EH (cell line): ENCODE results near the gene THAP2.
A peak's percentile ranks its signal among the peaks of the same experiment; 100 is the strongest.

ENCODE experiments used
- DNase-seq: peaks from one replicate; pipeline ENCODE4 v3.0.0-alpha.2; 2015; ENCODE audit warnings: low read depth

Gene THAP2

GRCh38 chr12:71703206-71703605, 39.1 kb downstream of the THAP2 start:
- DNase-seq = no peak

GRCh38 chr12:71704920-71705319, 40.8 kb downstream of the THAP2 start:
- DNase-seq = no peak

- peak; percentile 15 for DNase-seq
Observed at GRCh38 chr12:71708658-71709057, 44.6 kb downstream of the THAP2 start.

GRCh38 chr12:71710276-71711125, 46.4 kb downstream of the THAP2 start:
- DNase-seq = peak; percentile 90

- DNase-seq = no peak
Observed at GRCh38 chr12:71718611-71719010, 54.5 kb downstream of the THAP2 start.

GRCh38 chr12:71719647-71720370, 55.7 kb downstream of the THAP2 start:
- no peak for DNase-seq

- DNase-seq = no peak
Observed at GRCh38 chr12:71721783-71722505, 57.8 kb downstream of the THAP2 start.

- peak; percentile 44 for DNase-seq
Observed at GRCh38 chr12:71725011-71725410, 60.9 kb downstream of the THAP2 start.

GRCh38 chr12:71726548-71726947, 62.4 kb downstream of the THAP2 start:
- DNase-seq = no peak

- DNase-seq = no peak
Observed at GRCh38 chr12:71727958-71728357, 63.9 kb downstream of the THAP2 start.
